Suprapubic skin (tissue), 3 donors: ENCODE data around the gene DMAC1.

Experiments used
- CTCF ChIP-seq, 2 donors: fragments of 200-600 bp in 1 of 2; fragments of 450-650 bp in 1 of 2; sonication (generic) in 1 of 2; IDR thresholded peaks; one replicate each; pipeline ENCODE4 v1.5.1; 2016 to 2019; ENCODE audit warnings: antibody characterized with exemption in 2 of 2, mild to moderate bottlenecking in 1 of 2, moderate library complexity in 1 of 2
- POLR2AphosphoS5 ChIP-seq, 3 donors: sonication (generic); formaldehyde crosslinking; IDR thresholded peaks; one replicate each; pipeline ENCODE4 v1.6.1; 2017; ENCODE audit warnings: antibody characterized with exemption in 3 of 3

GRCh38 chr9:7785813-7786212 is 13.8 kb downstream of the DMAC1 start:
- TF ChIP-seq POLR2AphosphoS5 (IDR thresholded peaks at IDR 0.05): no peak
- no peak for TF ChIP-seq CTCF (IDR thresholded peaks at IDR 0.05)
